ENCODE measurements around the gene SFT2D1.

GRCh38 chr6:166381381-166381732, 39.0 kb upstream of the SFT2D1 start:
- TF ChIP-seq POLR2A (IDR thresholded peaks at IDR 0.05; ENCODE audit: low read depth, low read length) (no peak), POLR2AphosphoS5 (IDR thresholded peaks at IDR 0.05; ENCODE audit: low read depth, low read length) (no peak)

All from GM12892 (cell line).